GM21515 (cell line): ENCODE data around the gene SV2C.
"Not testable (repeated sequence)": the region's sequence is repeated elsewhere in the genome, so short reads cannot be mapped to it uniquely, and the experiment has no call there.

Source experiments
- ATAC-seq: cut with Tn5 transposase; IDR thresholded peaks from one replicate; pipeline ENCODE4 v1.9.1; 2021; ENCODE audit not compliant: unreplicated experiment

The SV2C gene

GRCh38 chr5:76082772-76083554 is at the start of gene SV2C:
Gene SV2C, plus strand, starts transcription at chr5:76083383. Its CDS starts 48,368 bp downstream, at chr5:76131751.
- no peak for ATAC-seq

- not testable (repeated sequence) for ATAC-seq
These were observed 45.4 kb upstream of the SV2C start for GRCh38 chr5:76037736-76038151.

GRCh38 chr5:76038212-76038611 is 45.0 kb upstream of the SV2C start:
- ATAC-seq: no peak

GRCh38 chr5:76040806-76041205 is 42.4 kb upstream of the SV2C start:
- ATAC-seq: no peak

GRCh38 chr5:76041863-76042262 is 41.3 kb upstream of the SV2C start:
- no peak for ATAC-seq

- no peak for ATAC-seq
These were observed 36.4 kb upstream of the SV2C start for GRCh38 chr5:76046741-76047140.

GRCh38 chr5:76050134-76050533 is 33.0 kb upstream of the SV2C start:
- ATAC-seq: no peak

GRCh38 chr5:76062502-76063041 is 20.6 kb upstream of the SV2C start:
- no peak for ATAC-seq

- no peak for ATAC-seq
These were observed 17.9 kb upstream of the SV2C start for GRCh38 chr5:76065258-76065657.

- no peak for ATAC-seq
These were observed 14.0 kb upstream of the SV2C start for GRCh38 chr5:76069061-76069735.

- ATAC-seq: no peak
These were observed 8.6 kb upstream of the SV2C start for GRCh38 chr5:76074487-76075065.

- no peak for ATAC-seq
These were observed 1.1 kb upstream of the SV2C start for GRCh38 chr5:76081811-76082771.

- ATAC-seq: no peak
These were observed 642 bp downstream of the SV2C start for GRCh38 chr5:76083555-76084495.

GRCh38 chr5:76084496-76085242 is 1.5 kb downstream of the SV2C start:
- no peak for ATAC-seq

GRCh38 chr5:76085243-76085579 is 2.0 kb downstream of the SV2C start:
- ATAC-seq: no peak

- ATAC-seq: no peak
These were observed 2.9 kb downstream of the SV2C start for GRCh38 chr5:76086095-76086494.

GRCh38 chr5:76089156-76089555 is 6.0 kb downstream of the SV2C start:
- not testable (repeated sequence) for ATAC-seq

GRCh38 chr5:76091351-76091750 is 8.2 kb downstream of the SV2C start:
- ATAC-seq: no peak

GRCh38 chr5:76099286-76099702 is 16.1 kb downstream of the SV2C start:
- ATAC-seq: peak; percentile 55
